ENCODE measurements around the gene AOPEP. TPM values are rescaled to one million over a fixed set of nuclear protein-coding genes. Genes with fewer than 3 reads are reported as not detected.
A peak's percentile ranks its signal among the peaks of the same experiment; 100 is the strongest.

The AOPEP gene
- total and polyA plus RNA-seq, 2 of the 13 experiments (the other 11 are each of a cell fraction or from before 2014, with no cell fraction given): 22.2 to 41.6 TPM

DNA sequence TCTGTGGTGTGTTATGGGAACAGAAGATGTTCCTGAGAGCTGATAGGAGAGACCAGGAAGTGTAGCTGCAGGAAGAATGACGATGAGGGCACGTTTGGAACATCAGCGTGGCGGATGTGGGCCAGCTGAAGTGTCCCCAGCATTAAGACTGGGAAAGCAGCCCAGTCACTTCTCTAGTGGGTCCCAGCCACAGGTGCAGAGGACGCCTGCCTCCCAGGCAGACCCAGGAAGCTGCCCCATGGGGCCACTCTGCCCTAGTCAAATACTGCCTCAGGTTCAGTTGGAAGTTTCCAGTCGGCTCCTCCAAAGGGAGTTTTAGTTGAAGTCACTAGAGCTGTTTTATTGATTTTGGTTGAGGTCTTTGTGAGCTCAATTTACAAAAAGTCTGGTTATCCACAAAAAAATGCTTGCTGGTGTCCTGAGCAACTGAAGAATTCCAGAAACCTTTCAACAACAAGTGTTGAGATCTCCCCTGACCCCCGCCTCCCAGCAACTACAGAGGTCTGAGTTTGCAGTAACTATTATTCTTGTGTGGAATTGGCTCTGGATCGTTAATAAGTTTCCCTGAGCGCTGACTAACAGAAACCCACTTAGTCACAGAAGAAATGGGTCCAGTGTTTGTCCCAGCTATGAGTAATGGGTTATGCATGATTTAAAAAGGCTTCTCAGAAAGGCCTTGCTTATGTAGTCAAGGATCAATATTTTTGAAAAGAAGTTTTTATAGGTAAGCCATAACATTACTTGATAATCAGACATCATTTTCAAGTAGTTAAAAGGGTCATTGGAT, 296.9 kb downstream of the AOPEP start (continued):
- no peak for TF ChIP-seq FOXP1 (IDR thresholded peaks at IDR 0.05)
- TF ChIP-seq FOXP1 (CRISPR knock-in tag; IDR thresholded peaks at IDR 0.05): peak; percentile 56; the same call in 1 of the 2 replicates
- TF ChIP-seq CREBL2 (CRISPR knock-in tag; IDR thresholded peaks at IDR 0.05; ENCODE audit: borderline replicate concordance): no peak
- TF ChIP-seq FOXJ3 (CRISPR knock-in tag; IDR thresholded peaks at IDR 0.05; ENCODE audit: borderline replicate concordance): peak; percentile 63; the same call in 1 of the 2 replicates
- TF ChIP-seq ZNF552 (CRISPR knock-in tag; IDR thresholded peaks at IDR 0.05; ENCODE audit: borderline replicate concordance): no peak
- 0 out of 2 replicates have a peak, but pooled peaks have one; percentile 40 for TF ChIP-seq ZNF792 (CRISPR knock-in tag; IDR thresholded peaks at IDR 0.05)
- TF ChIP-seq ZNF362 (CRISPR knock-in tag; IDR thresholded peaks at IDR 0.05; ENCODE audit: borderline replicate concordance): peak; percentile 70; the same call in 1 of the 2 replicates
- TF ChIP-seq RFX1 (IDR thresholded peaks at IDR 0.05): no peak
- TF ChIP-seq CBX1 (IDR thresholded peaks at IDR 0.05; ENCODE audit: low read depth): no peak
- TF ChIP-seq ZNF251 (CRISPR knock-in tag; IDR thresholded peaks at IDR 0.05): no peak
- no peak for TF ChIP-seq ZNF431 (CRISPR knock-in tag; IDR thresholded peaks at IDR 0.05; ENCODE audit: borderline replicate concordance, low read depth)
- TF ChIP-seq DNMT1 (CRISPR knock-in tag; IDR thresholded peaks at IDR 0.05): no peak
- no peak for TF ChIP-seq NAIF1 (CRISPR knock-in tag; IDR thresholded peaks at IDR 0.05; ENCODE audit: borderline replicate concordance)
- TF ChIP-seq DPF2 (CRISPR knock-in tag; IDR thresholded peaks at IDR 0.05; ENCODE audit: borderline replicate concordance, low read depth): peak; percentile 12; the same call in 1 of the 2 replicates
- 0 out of 2 replicates have a peak, but pooled peaks have one; percentile 80 for TF ChIP-seq ZNF619 (CRISPR knock-in tag; IDR thresholded peaks at IDR 0.05)
- TF ChIP-seq GRHL1 (CRISPR knock-in tag; conservative IDR thresholded peaks at IDR 0.05): no peak
- no peak for TF ChIP-seq KLF6 (CRISPR knock-in tag; IDR thresholded peaks at IDR 0.05)
- no peak for TF ChIP-seq ZNF574 (CRISPR knock-in tag; IDR thresholded peaks at IDR 0.05)
- TF ChIP-seq HOXA9 (CRISPR knock-in tag; IDR thresholded peaks at IDR 0.05; ENCODE audit: borderline replicate concordance): no peak
- TF ChIP-seq, protein P1, sequence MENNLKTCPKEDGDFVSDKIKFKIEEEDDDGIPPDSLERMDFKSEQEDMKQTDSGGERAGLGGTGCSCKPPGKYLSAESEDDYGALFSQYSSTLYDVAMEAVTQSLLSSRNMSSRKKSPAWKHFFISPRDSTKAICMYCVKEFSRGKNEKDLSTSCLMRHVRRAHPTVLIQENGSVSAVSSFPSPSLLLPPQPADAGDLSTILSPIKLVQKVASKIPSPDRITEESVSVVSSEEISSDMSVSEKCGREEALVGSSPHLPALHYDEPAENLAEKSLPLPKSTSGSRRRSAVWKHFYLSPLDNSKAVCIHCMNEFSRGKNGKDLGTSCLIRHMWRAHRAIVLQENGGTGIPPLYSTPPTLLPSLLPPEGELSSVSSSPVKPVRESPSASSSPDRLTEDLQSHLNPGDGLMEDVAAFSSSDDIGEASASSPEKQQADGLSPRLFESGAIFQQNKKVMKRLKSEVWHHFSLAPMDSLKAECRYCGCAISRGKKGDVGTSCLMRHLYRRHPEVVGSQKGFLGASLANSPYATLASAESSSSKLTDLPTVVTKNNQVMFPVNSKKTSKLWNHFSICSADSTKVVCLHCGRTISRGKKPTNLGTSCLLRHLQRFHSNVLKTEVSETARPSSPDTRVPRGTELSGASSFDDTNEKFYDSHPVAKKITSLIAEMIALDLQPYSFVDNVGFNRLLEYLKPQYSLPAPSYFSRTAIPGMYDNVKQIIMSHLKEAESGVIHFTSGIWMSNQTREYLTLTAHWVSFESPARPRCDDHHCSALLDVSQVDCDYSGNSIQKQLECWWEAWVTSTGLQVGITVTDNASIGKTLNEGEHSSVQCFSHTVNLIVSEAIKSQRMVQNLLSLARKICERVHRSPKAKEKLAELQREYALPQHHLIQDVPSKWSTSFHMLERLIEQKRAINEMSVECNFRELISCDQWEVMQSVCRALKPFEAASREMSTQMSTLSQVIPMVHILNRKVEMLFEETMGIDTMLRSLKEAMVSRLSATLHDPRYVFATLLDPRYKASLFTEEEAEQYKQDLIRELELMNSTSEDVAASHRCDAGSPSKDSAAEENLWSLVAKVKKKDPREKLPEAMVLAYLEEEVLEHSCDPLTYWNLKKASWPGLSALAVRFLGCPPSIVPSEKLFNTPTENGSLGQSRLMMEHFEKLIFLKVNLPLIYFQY (CRISPR knock-in tag; IDR thresholded peaks at IDR 0.05; ENCODE audit: borderline replicate concordance): 0 out of 2 replicates have a peak, but pooled peaks have one; percentile 61
